Measurements from ENCODE around the gene JARID2.

- TF ChIP-seq ZNF425 (CRISPR knock-in tag; conservative IDR thresholded peaks at IDR 0.05), result no peak
- no peak for TF ChIP-seq E2F5 (CRISPR knock-in tag; IDR thresholded peaks at IDR 0.05)
- no peak for TF ChIP-seq CTCF (IDR thresholded peaks at IDR 0.05)
- no peak for TF ChIP-seq USF2 (CRISPR knock-in tag; IDR thresholded peaks at IDR 0.05)
- no peak for TF ChIP-seq ATF1 (CRISPR knock-in tag; IDR thresholded peaks at IDR 0.05)
These were observed 311.3 kb downstream of the JARID2 start for GRCh38 chr6:15557174-15557573.

All from WTC11 (cell line).